ENCODE measurements around the gene ANAPC7.

ANAPC7 gene

GRCh38 chr12:110449799-110450497 lies 46.4 kb upstream of the ANAPC7 start, which contains the start of gene ARPC3 (continued):
- TF ChIP-seq ZNF280C (tag by site-specific recombination; IDR thresholded peaks at IDR 0.05) (no peak), ZNF561 (tag by site-specific recombination; IDR thresholded peaks at IDR 0.05; ENCODE audit: borderline replicate concordance) (peak; percentile 33; the same call in 1 of the 2 replicates), ZNF518A (tag by site-specific recombination; conservative IDR thresholded peaks at IDR 0.05; ENCODE audit: low read depth) (peak; percentile 85), ZNF513 (tag by site-specific recombination; IDR thresholded peaks at IDR 0.05) (no peak), PRDM10 (tag by site-specific recombination; IDR thresholded peaks at IDR 0.05) (peak; percentile 90), CTCF (tag by site-specific recombination; IDR thresholded peaks at IDR 0.05) (peak; percentile 96), ZNF404 (tag by site-specific recombination; IDR thresholded peaks at IDR 0.05) (no peak), PBX3 (CRISPR knock-in tag; IDR thresholded peaks at IDR 0.05) (peak; percentile 36; the same call in 1 of the 2 replicates), ZFP37 (tag by site-specific recombination; IDR thresholded peaks at IDR 0.05) (no peak), ZBTB8A (tag by site-specific recombination; IDR thresholded peaks at IDR 0.05) (peak; percentile 21; the same call in 1 of the 2 replicates), ZNF157 (tag by site-specific recombination; IDR thresholded peaks at IDR 0.05) (no peak), YY1 (tag by site-specific recombination; IDR thresholded peaks at IDR 0.05) (peak; percentile 32), ZNF654 (tag by site-specific recombination; IDR thresholded peaks at IDR 0.05; ENCODE audit: low read depth) (peak; percentile 61), ZNF239 (tag by site-specific recombination; IDR thresholded peaks at IDR 0.05) (no peak), ZNF248 (tag by site-specific recombination; IDR thresholded peaks at IDR 0.05) (no peak), SP2 (tag by site-specific recombination; IDR thresholded peaks at IDR 0.05) (peak; percentile 96), ZNF548 (tag by site-specific recombination; IDR thresholded peaks at IDR 0.05) (no peak), ZNF645 (tag by site-specific recombination; IDR thresholded peaks at IDR 0.05) (no peak), ZNF580 (tag by site-specific recombination; IDR thresholded peaks at IDR 0.05) (peak; percentile 99), ZNF791 (tag by site-specific recombination; IDR thresholded peaks at IDR 0.05) (no peak), ZNF624 (tag by site-specific recombination; IDR thresholded peaks at IDR 0.05) (no peak), IKZF3 (tag by site-specific recombination; IDR thresholded peaks at IDR 0.05) (no peak)

Data from HEK293 (cell line).